C4-2B (cell line): ENCODE measurements around the gene SERPINB11.

Experiments used
- CTCF ChIP-seq: fragments of 450-650 bp; conservative IDR thresholded peaks from 2 replicates; pipeline ENCODE4 v1.5.1; 2017; ENCODE audit warnings: mild to moderate bottlenecking
- ZFX ChIP-seq: fragments of 450-650 bp; IDR thresholded peaks from 2 replicates; pipeline ENCODE4 v1.6.1; 2017

- no peak for TF ChIP-seq CTCF
- TF ChIP-seq ZFX = no peak
Measured at GRCh38 chr18:63700501-63700900, 2.3 kb upstream of the SERPINB11 start.
